AG09319 (cell line): ENCODE results near the gene CYFIP2.
A peak's percentile ranks its signal among the peaks of the same experiment; 100 is the strongest.

Source experiments
- DNase-seq: peaks from one replicate; pipeline ENCODE4 v3.0.0-alpha.2; 2010; ENCODE audit warnings: low read depth; ENCODE audit errors: extremely low read depth
- CTCF ChIP-seq: IDR thresholded peaks from 2 replicates; pipeline ENCODE4 v1.5.1; 2011; ENCODE audit warnings: low read depth, mild to moderate bottlenecking, inconsistent platforms, low read length, moderate library complexity

CYFIP2 gene

GRCh38 chr5:157350939-157351801 lies 85.2 kb downstream of the CYFIP2 start:
- no peak for DNase-seq
- no peak for TF ChIP-seq CTCF

- no peak for DNase-seq
- no peak for TF ChIP-seq CTCF
These were observed 85.8 kb downstream of the CYFIP2 start for GRCh38 chr5:157351802-157352092.

GRCh38 chr5:157352756-157353340 lies 86.9 kb downstream of the CYFIP2 start:
- no peak for TF ChIP-seq CTCF
- DNase-seq: no peak

GRCh38 chr5:157354800-157355199 lies 88.9 kb downstream of the CYFIP2 start:
- TF ChIP-seq CTCF: peak; percentile 26
- no peak for DNase-seq

- no peak for TF ChIP-seq CTCF
- no peak for DNase-seq
These were observed 90.7 kb downstream of the CYFIP2 start for GRCh38 chr5:157356576-157356975.

GRCh38 chr5:157357823-157358222 lies 91.9 kb downstream of the CYFIP2 start:
- TF ChIP-seq CTCF: no peak
- DNase-seq: no peak

GRCh38 chr5:157358871-157359270 lies 92.9 kb downstream of the CYFIP2 start:
- DNase-seq: no peak
- no peak for TF ChIP-seq CTCF
